ENCODE results near the gene FBXO36. TPM values are rescaled to one million over a fixed set of nuclear protein-coding genes. Genes with fewer than 3 reads are reported as not detected.

Gene FBXO36
- total and polyA plus RNA-seq, 2 donors (not counting 3 experiments of a cell fraction or from before 2014, with no cell fraction given) = 0.53 to 1.2 TPM

GRCh38 chr2:230008708-230009066, 86.4 kb downstream of the FBXO36 start:
- H3K36me3 ChIP-seq (ENCODE audit: control insufficient read depth in 2 of 2, extremely low read depth in 1 of 2, insufficient read depth in 2 of 2, low read length in 2 of 2) = no peaks in the 10 kb centered on the region
- intact Hi-C loops (cut with micrococcal nuclease) (loop anchor here (1.0 to 5.0 kb wide), 8 partner anchors 60 to 790 kb away; partner anchors contain the start of genes CAB39, FBXO36, SLC16A14 and TRIP12), dilution Hi-C loops (cut with MboI; ENCODE audit: extremely low pct_ligation_motif_present, low sequenced_read_pairs) (no loop called here)
- H3K79me2 ChIP-seq (ENCODE audit: control insufficient read depth, insufficient read depth, low read length) = no peaks in the 10 kb centered on the region
- no TSS peak for BruUV-seq (replicated peaks)
- H3K9me1 ChIP-seq (replicated peaks; ENCODE audit: control insufficient read depth, extremely low read depth, insufficient read depth, low read length) = no peaks in the 10 kb centered on the region
- H2AFZ ChIP-seq (ENCODE audit: low read depth, low read length) = peak overlapping the region; percentile 42
- TF ChIP-seq GATA2 (IDR thresholded peaks at IDR 0.05; ENCODE audit: insufficient read depth, insufficient read length, low read depth, low read length) = no peak
- TF ChIP-seq POLR2AphosphoS5 (IDR thresholded peaks at IDR 0.05; ENCODE audit: insufficient read depth, low read depth, low read length) = no peak
- TF ChIP-seq, protein P1, sequence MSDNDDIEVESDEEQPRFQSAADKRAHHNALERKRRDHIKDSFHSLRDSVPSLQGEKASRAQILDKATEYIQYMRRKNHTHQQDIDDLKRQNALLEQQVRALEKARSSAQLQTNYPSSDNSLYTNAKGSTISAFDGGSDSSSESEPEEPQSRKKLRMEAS (IDR thresholded peaks at IDR 0.05; ENCODE audit: insufficient read depth, insufficient read length) = no peak
- TF ChIP-seq FOS (IDR thresholded peaks at IDR 0.05; ENCODE audit: borderline replicate concordance, insufficient read depth, low read length) = peak; percentile 3
- TF ChIP-seq JUN (IDR thresholded peaks at IDR 0.05; ENCODE audit: borderline replicate concordance, insufficient read depth, insufficient read length, low read depth) = no peak
- H3K9me3 ChIP-seq (replicated peaks; ENCODE audit: control insufficient read depth, insufficient read depth, low read length) = no peaks in the 10 kb centered on the region
- ChIA-PET CTCF (interaction anchor here (0.7 to 4.4 kb wide), 37 partner anchors 9 to 805 kb away, joined by 3 to 121 read pairs (median 4); partner anchors contain the start of gene SLC16A14), POLR2A (no interaction called here)
- peak overlapping the region in 1 of 3 experiments; percentile 20 for H3K4me3 ChIP-seq (replicated peaks in 1 of 3; ENCODE audit: insufficient read depth in 1 of 3, low read depth in 1 of 3, low read length in 3 of 3)
- no peaks in the 10 kb centered on the region for H4K20me1 ChIP-seq (replicated peaks; ENCODE audit: control insufficient read depth, extremely low read depth, insufficient read depth, low read length)
- FAIRE-seq (no peak), DNase-seq (ENCODE audit: low read depth, low spot score) (peak; percentile 44)
- H3K9ac ChIP-seq (replicated peaks; ENCODE audit: extremely low read depth, insufficient read depth, low read length) = no peak overlapping the region
- H3K4me2 ChIP-seq (ENCODE audit: insufficient read depth, low read length) = peak overlapping the region; percentile 52
- peaks cover 7% of the 10 kb centered on the region for H3K4me1 ChIP-seq (ENCODE audit: control insufficient read depth, extremely low read depth, insufficient read depth, low read length)
- H3K27ac ChIP-seq (ENCODE audit: insufficient read depth, low read depth, low read length) = no peak overlapping the region
- no peaks in the 10 kb centered on the region for H3K27me3 ChIP-seq (ENCODE audit: control insufficient read depth in 2 of 2, insufficient read depth in 2 of 2, low read length in 2 of 2)

GRCh38 chr2:230010501-230010900, 88.2 kb downstream of the FBXO36 start:
- Histone ChIP-seq H3K27me3 (ENCODE audit: control insufficient read depth in 2 of 2, insufficient read depth in 2 of 2, low read length in 2 of 2) (no peaks in the 10 kb centered on the region), H3K9me3 (replicated peaks; ENCODE audit: control insufficient read depth, insufficient read depth, low read length) (no peaks in the 10 kb centered on the region), H4K20me1 (replicated peaks; ENCODE audit: control insufficient read depth, extremely low read depth, insufficient read depth, low read length) (no peaks in the 10 kb centered on the region), H3K9ac (replicated peaks; ENCODE audit: extremely low read depth, insufficient read depth, low read length) (no peak overlapping the region), H3K27ac (ENCODE audit: insufficient read depth, low read depth, low read length) (no peak overlapping the region), H3K4me1 (ENCODE audit: control insufficient read depth, extremely low read depth, insufficient read depth, low read length) (peaks cover 7% of the 10 kb centered on the region), H3K36me3 (ENCODE audit: control insufficient read depth in 2 of 2, extremely low read depth in 1 of 2, insufficient read depth in 2 of 2, low read length in 2 of 2) (no peaks in the 10 kb centered on the region), H3K4me2 (ENCODE audit: insufficient read depth, low read length) (no peak overlapping the region), H3K9me1 (replicated peaks; ENCODE audit: control insufficient read depth, extremely low read depth, insufficient read depth, low read length) (no peaks in the 10 kb centered on the region), H3K79me2 (ENCODE audit: control insufficient read depth, insufficient read depth, low read length) (no peaks in the 10 kb centered on the region), H2AFZ (ENCODE audit: low read depth, low read length) (no peak overlapping the region), H3K4me3 (replicated peaks in 1 of 3; ENCODE audit: insufficient read depth in 1 of 3, low read depth in 1 of 3, low read length in 3 of 3) (no peak overlapping the region)
- dilution Hi-C loops (cut with MboI; ENCODE audit: extremely low pct_ligation_motif_present, low sequenced_read_pairs) = no loop called here
- intact Hi-C loops (cut with micrococcal nuclease) = no loop called here
- TF ChIP-seq GATA2 (IDR thresholded peaks at IDR 0.05; ENCODE audit: insufficient read depth, insufficient read length, low read depth, low read length) (no peak), POLR2A (IDR thresholded peaks at IDR 0.05; ENCODE audit: low read depth, low read length) (no peak), CTCF (IDR thresholded peaks at IDR 0.05; ENCODE audit: extremely low read depth in 1 of 2, insufficient read depth in 1 of 2, low read depth in 1 of 2, low read length in 2 of 2) (no peak), POLR2AphosphoS5 (IDR thresholded peaks at IDR 0.05; ENCODE audit: insufficient read depth, low read depth, low read length) (no peak), EZH2 (IDR thresholded peaks at IDR 0.05; ENCODE audit: borderline replicate concordance, low read depth, low read length, severe bottlenecking) (no peak), FOS (IDR thresholded peaks at IDR 0.05; ENCODE audit: borderline replicate concordance, insufficient read depth, low read length) (no peak), MYC (IDR thresholded peaks at IDR 0.05; ENCODE audit: low read depth, low read length) (no peak), JUN (IDR thresholded peaks at IDR 0.05; ENCODE audit: borderline replicate concordance, insufficient read depth, insufficient read length, low read depth) (no peak)
- TF ChIP-seq, protein P1 (IDR thresholded peaks at IDR 0.05; ENCODE audit: insufficient read depth, insufficient read length) = no peak
- no TSS peak for BruUV-seq (replicated peaks)
- ChIA-PET CTCF (interaction anchor here (1.2 to 2.3 kb wide), 3 partner anchors 57 to 209 kb away, joined by 3 to 27 read pairs (median 5); no protein-coding TSS in a partner anchor), POLR2A (no interaction called here)
- DNase-seq (ENCODE audit: low read depth, low spot score) (no peak), FAIRE-seq (no peak)
